ENCODE results near the gene MAGEA9. TPM values are rescaled to one million over a fixed set of nuclear protein-coding genes. Genes with fewer than 3 reads are reported as not detected.
"Not testable (repeated sequence)": the region's sequence is repeated elsewhere in the genome, so short reads cannot be mapped to it uniquely, and the experiment has no call there.

Gene MAGEA9
- polyA plus RNA-seq, 1 donor from 2014 or later: not detected

DNA sequence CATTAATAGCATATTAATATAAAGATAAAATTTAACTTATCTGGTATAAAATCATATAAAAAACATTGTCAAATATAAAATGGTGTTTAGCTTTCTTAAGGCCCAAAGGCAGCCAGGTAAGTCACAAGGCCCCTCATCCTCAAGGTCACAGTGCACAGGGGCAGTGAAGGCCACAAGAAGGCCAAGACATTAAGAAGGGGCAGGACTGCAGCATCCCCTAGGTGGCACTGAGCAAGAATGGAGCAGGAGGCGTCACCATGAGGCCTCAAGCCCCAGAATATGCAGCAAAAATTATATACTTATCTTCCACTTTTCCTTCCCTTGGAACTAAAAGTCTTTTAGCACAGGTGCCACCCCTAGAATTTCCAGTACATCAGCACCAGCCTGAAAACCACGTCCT, 49.7 kb downstream of the MAGEA9 start:
- H3F3A ChIP-seq (ENCODE audit: insufficient read depth, low read length, poor library complexity, severe bottlenecking): no peaks in the 10 kb centered on the region
- H3K9ac ChIP-seq (ENCODE audit: low read length): no peak overlapping the region
- H3K9me3 ChIP-seq (ENCODE audit: low read length): no peaks in the 10 kb centered on the region
- H3K4me3 ChIP-seq (ENCODE audit: low read length): no peak overlapping the region
- H3K9me2 ChIP-seq (ENCODE audit: insufficient read depth, low read length): no peaks in the 10 kb centered on the region
- H2AFZ ChIP-seq (ENCODE audit: low read depth, low read length): no peak overlapping the region
- no peaks in the 10 kb centered on the region for H4K20me1 ChIP-seq (ENCODE audit: insufficient read depth)
- H3K36me3 ChIP-seq (ENCODE audit: insufficient read depth, low read length): no peaks in the 10 kb centered on the region
- H3K79me2 ChIP-seq (replicated peaks; ENCODE audit: insufficient read depth, low read length): no peaks in the 10 kb centered on the region
- TF ChIP-seq EZH2 (IDR thresholded peaks at IDR 0.05; ENCODE audit: borderline replicate concordance, insufficient read depth, low read length, poor library complexity, severe bottlenecking) (no peak), RAD21 (conservative IDR thresholded peaks at IDR 0.05) (no peak), MXI1 (conservative IDR thresholded peaks at IDR 0.05; ENCODE audit: poor library complexity, severe bottlenecking) (no peak), CTCF (IDR thresholded peaks at IDR 0.05; ENCODE audit: poor library complexity, severe bottlenecking) (no peak), SMC3 (conservative IDR thresholded peaks at IDR 0.05; ENCODE audit: poor library complexity) (no peak), REST (IDR thresholded peaks at IDR 0.05; ENCODE audit: borderline replicate concordance) (no peak), EP300 (conservative IDR thresholded peaks at IDR 0.05; ENCODE audit: poor library complexity, severe bottlenecking) (no peak), POLR2AphosphoS5 (IDR thresholded peaks at IDR 0.05) (no peak), TAF1 (IDR thresholded peaks at IDR 0.05; ENCODE audit: low read depth) (no peak)
- H3K27me3 ChIP-seq (ENCODE audit: insufficient read depth, low read depth, low read length): no peaks in the 10 kb centered on the region
- no peak overlapping the region for H3K4me2 ChIP-seq (ENCODE audit: low read length)
- H3K27ac ChIP-seq (ENCODE audit: low read length): no peak overlapping the region

- not testable (repeated sequence) for H3K4me3 ChIP-seq (ENCODE audit: low read length); H3K27ac ChIP-seq (ENCODE audit: low read length); H3K9me3 ChIP-seq (ENCODE audit: low read length); H3F3A ChIP-seq (ENCODE audit: insufficient read depth, low read length, poor library complexity, severe bottlenecking); H4K20me1 ChIP-seq (ENCODE audit: insufficient read depth); H3K9me2 ChIP-seq (ENCODE audit: insufficient read depth, low read length); H3K79me2 ChIP-seq (replicated peaks; ENCODE audit: insufficient read depth, low read length); H3K9ac ChIP-seq (ENCODE audit: low read length); H3K27me3 ChIP-seq (ENCODE audit: insufficient read depth, low read depth, low read length); H2AFZ ChIP-seq (ENCODE audit: low read depth, low read length); H3K36me3 ChIP-seq (ENCODE audit: insufficient read depth, low read length); H3K4me2 ChIP-seq (ENCODE audit: low read length)
These were observed 55.0 kb downstream of the MAGEA9 start for GRCh38 chrX:149836728-149837127.

DNA sequence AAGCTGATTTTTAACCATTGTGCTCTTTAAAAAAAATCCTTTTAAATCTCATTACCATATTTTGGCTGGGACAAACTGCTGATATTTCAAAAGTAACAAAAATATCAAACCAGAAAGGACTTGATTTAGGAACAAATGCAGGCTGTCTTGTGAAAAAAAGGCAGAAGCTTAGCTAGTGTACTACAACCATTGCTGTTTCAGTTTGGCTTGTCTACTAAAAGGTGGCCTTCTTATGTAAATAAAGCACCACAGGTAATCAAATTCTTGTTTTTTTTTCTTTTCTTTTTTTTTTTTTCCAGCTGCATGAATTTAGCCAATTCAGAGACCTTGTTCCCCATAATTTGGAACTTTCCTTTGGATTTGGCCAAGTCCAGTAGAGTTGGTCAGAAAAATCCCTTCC, 55.4 kb downstream of the MAGEA9 start:
- Histone ChIP-seq H3K36me3 (ENCODE audit: insufficient read depth, low read length) (no peaks in the 10 kb centered on the region), H2AFZ (ENCODE audit: low read depth, low read length) (no peak overlapping the region), H3K9me3 (ENCODE audit: low read length) (no peaks in the 10 kb centered on the region), H3F3A (ENCODE audit: insufficient read depth, low read length, poor library complexity, severe bottlenecking) (no peaks in the 10 kb centered on the region), H3K27ac (ENCODE audit: low read length) (no peak overlapping the region), H3K4me2 (ENCODE audit: low read length) (no peak overlapping the region), H3K79me2 (replicated peaks; ENCODE audit: insufficient read depth, low read length) (no peaks in the 10 kb centered on the region), H4K20me1 (ENCODE audit: insufficient read depth) (no peaks in the 10 kb centered on the region), H3K27me3 (ENCODE audit: insufficient read depth, low read depth, low read length) (no peaks in the 10 kb centered on the region), H3K4me3 (ENCODE audit: low read length) (no peak overlapping the region), H3K9me2 (ENCODE audit: insufficient read depth, low read length) (no peaks in the 10 kb centered on the region), H3K9ac (ENCODE audit: low read length) (no peak overlapping the region)
- no peak for TF ChIP-seq MXI1 (conservative IDR thresholded peaks at IDR 0.05; ENCODE audit: poor library complexity, severe bottlenecking)
- TF ChIP-seq TAF1 (IDR thresholded peaks at IDR 0.05; ENCODE audit: low read depth): no peak
- no peak for TF ChIP-seq SMC3 (conservative IDR thresholded peaks at IDR 0.05; ENCODE audit: poor library complexity)
- TF ChIP-seq EP300 (conservative IDR thresholded peaks at IDR 0.05; ENCODE audit: poor library complexity, severe bottlenecking): no peak
- no peak for TF ChIP-seq EZH2 (IDR thresholded peaks at IDR 0.05; ENCODE audit: borderline replicate concordance, insufficient read depth, low read length, poor library complexity, severe bottlenecking)
- no peak for TF ChIP-seq CTCF (IDR thresholded peaks at IDR 0.05; ENCODE audit: poor library complexity, severe bottlenecking)
- TF ChIP-seq RAD21 (conservative IDR thresholded peaks at IDR 0.05): no peak
- TF ChIP-seq POLR2AphosphoS5 (IDR thresholded peaks at IDR 0.05): no peak
- TF ChIP-seq REST (IDR thresholded peaks at IDR 0.05; ENCODE audit: borderline replicate concordance): no peak
